DMS153 treated with DMSO at 0.1 percent for 48 hours (cell line): ENCODE results near the gene TEAD3.
"Not testable (repeated sequence)": the region's sequence is repeated elsewhere in the genome, so short reads cannot be mapped to it uniquely, and the experiment has no call there.

Experiments used
- DNase-seq: peaks from one replicate; lab custom pipeline; 2025; ENCODE audit not compliant: unreplicated experiment; lab: John Stamatoyannopoulos, UW

TEAD3 gene

DNA sequence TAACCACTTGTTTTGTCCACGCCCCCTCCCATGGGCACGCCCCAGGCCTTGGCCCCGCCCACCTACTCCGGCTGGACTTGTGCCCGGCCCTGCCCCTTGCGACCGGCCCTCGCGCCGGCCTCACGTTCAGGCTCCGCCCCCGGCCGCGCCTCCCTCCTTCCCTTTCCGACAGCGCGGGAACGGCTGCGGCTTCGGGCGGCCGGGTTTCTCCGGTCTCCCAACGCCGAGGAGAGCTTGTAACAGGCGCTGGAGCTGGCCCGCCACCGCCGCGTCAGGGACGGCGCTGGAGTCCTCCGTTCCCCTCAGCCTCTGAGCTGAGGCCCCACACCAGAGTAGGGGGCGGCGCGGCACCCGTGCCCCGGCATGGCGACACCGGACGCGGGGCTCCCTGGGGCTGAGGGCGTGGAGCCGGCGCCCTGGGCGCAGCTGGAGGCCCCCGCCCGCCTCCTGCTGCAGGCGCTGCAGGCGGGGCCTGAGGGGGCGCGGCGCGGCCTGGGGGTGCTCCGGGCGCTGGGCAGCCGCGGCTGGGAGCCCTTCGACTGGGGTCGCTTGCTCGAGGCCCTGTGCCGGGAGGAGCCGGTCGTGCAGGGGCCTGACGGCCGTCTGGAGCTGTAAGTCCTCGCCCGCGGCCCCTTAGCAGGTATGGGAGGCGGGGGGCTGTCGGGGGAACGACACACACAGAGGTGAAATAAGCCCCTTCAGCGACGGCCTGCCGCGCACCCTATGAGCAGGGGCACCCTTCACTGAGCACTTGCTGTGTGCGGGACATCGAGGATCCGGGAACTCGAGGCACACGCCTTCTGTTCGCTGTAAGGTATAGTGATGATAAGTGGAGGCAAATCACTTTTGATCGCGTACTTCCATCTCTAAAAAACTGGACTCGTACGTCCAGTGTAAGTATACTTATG, 44.4 kb downstream of the TEAD3 start, which contains the start of gene FANCE:
TSS of gene FANCE (plus strand) at position 156 of the 908 bp plus-strand sequence. CDS start at position 364, 208 bp downstream.
- peak; percentile 76 for DNase-seq

DNA sequence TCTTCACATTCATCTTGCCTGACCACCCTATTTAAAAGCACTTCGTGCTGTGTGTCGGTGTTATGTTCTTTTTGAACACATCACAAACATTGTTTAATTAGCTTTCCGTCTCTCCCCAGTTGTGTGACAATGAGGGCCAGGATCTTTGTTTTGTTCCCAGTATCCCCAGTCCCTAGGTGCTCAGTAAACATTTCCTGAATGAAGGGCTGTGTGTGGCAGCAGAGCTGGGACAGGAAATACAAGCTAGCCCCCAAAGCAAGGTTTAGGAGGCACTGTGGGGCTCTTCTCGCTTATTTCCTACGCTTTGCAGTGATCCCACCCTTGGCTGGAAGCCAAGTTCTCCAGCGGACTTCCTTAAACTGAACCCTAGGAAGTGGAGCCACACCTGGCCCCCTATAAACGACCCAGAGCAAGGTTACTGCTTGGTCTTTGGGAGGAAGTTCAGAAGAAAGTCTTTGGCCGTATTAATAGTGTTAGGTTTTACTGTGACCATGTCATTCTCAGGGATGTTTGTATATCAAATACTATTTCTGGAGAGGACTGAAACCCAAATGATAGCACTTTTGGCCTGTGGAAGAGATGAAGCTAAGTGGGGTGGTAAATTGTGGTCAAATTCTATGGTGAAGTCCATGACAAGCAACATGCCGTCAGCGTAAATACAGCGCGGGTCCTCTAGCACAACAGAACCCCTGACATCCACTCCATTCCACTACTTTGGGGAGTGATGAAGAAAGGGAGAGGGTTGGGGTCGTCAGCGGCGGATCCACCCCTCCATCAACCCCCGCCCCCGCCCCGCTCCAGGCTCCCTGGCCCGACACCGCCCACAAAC, 45.3 kb downstream of the TEAD3 start:
- DNase-seq = peak; percentile 8

- peak; percentile 66 for DNase-seq
Observed at GRCh38 chr6:35449287-35449881, 47.5 kb downstream of the TEAD3 start.

DNA sequence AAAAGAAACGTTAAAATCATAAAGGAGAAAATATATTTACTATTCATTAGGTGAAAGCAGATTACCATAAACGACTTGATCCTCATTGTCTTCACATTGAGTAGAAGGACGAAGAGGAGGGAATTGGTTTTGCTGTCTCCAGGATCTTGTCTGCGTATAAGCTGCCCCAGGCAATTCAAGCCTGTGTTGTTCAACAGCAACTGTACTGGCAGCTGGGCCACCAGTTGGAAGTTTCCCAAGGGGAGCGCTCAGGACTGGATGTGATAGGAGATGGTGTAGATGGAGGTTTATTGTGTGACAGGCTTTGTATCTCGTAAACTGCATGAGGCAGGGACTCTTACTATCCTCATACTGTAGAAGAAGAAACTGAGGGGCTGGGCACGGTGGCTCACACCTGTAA, 48.7 kb downstream of the TEAD3 start:
- DNase-seq = no peak

- no peak for DNase-seq
Observed at GRCh38 chr6:35445691-35446090, 51.2 kb downstream of the TEAD3 start.

DNA sequence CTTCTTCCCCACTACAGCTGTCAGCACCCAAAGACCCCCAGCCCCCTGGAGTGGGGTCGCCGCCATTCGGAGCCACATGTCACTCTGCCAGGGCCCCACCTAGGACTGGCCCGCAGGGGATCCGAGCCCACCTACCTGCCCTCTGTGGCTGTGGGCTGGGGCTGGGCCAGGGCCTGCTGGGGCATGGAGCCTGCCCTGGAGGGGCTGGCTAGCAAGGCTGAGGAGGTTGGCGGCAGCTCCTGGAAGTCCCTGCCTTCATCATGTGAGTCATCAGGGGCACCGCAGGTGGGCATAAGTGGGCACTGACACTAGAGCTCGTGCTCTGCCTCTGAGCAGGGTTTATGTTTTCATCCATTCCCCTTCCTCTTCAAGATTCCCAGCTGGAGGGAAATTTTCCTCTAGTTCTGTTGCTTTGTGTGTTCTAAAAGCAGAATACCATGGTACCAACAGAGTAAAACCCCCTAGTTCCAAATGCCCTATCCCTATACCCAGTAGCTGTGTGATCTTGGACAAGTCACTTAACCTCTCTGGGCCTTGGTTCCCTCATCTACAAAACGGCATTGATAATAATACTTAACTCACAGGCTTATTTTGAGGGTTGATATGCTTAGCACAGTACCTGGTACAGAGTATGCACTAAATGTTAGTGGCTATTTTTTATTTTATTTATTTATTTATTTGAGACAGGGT, 53.4 kb downstream of the TEAD3 start:
- no peak for DNase-seq

DNA sequence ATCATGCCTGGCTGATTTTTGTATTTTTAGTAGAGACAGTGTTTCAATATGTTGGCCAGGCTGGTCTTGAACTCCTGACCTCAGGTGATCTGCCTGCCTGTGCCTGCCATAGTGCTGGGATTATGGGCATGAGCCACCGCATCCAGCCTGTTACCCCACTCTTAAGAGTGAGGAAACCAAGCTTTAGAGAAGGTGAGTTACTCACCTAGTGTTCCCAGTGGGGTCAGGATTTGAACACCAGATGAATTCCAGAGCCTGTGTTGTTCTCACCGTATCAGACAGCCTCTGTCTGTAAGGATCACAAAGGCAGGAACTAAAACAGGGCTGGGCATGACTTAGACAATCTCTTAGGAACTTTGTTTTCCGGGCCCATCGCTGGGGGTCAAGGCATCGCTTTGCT, 54.2 kb downstream of the TEAD3 start:
- DNase-seq = no peak

- no peak for DNase-seq
Observed at GRCh38 chr6:35441642-35442041, 55.2 kb downstream of the TEAD3 start.

DNA sequence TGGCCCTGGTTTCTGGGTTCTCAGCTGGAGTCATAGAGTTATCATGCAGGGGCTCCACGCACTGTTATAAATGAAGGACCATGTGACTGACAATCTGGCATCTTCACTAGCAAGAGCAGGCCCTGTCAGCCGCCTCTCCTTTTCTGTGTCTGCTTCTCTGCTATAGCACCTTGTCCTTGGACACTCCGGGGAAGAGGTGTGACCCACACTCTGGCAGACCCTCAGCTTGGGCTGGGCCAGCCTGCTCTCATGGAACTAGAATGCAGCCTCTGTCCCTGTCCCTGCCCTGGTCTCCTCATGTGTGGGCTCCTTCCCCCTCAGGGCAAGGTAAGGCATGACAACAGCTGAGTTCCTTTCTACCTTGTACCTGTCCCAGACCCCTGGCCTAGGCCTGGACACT, 55.7 kb downstream of the TEAD3 start:
- DNase-seq = no peak

GRCh38 chr6:35439308-35439707, 57.6 kb downstream of the TEAD3 start:
- no peak for DNase-seq

DNA sequence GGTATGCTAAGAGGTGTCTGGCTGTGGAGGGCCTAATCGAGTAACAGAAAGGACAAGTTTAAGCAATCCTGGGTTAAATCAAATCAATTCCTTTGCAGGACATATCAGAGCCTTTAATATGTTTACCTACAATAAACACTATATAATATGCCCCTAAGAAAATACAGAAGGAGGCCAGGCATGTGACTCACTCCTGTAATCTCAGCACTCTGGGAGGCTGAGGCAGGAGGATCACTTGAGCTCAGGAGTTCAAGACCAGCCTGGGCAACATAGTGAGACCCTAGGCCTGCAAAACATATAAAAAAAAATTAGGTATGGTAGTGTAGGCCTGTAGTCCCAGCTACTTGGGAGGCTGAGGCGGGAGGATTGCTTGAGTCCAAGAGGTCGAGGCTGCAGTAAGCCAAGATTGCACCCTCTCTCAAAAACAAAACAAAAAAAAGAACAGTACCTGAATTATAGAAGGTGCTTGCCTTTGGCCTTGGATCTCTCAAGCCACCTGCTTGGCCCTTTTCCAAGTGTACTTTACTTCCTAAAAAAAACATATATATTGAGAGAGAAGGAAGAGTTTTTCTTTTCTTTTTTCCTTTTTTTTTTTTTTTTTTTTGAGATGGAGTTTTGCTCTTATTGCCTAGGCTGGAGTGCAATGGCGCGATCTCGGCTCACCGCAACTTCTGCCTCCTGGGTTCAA, 58.4 kb downstream of the TEAD3 start:
- not testable (repeated sequence) for DNase-seq

- DNase-seq = no peak
Observed at GRCh38 chr6:35436071-35436857, 60.6 kb downstream of the TEAD3 start.

GRCh38 chr6:35435074-35435837, 61.6 kb downstream of the TEAD3 start:
- DNase-seq = no peak

DNA sequence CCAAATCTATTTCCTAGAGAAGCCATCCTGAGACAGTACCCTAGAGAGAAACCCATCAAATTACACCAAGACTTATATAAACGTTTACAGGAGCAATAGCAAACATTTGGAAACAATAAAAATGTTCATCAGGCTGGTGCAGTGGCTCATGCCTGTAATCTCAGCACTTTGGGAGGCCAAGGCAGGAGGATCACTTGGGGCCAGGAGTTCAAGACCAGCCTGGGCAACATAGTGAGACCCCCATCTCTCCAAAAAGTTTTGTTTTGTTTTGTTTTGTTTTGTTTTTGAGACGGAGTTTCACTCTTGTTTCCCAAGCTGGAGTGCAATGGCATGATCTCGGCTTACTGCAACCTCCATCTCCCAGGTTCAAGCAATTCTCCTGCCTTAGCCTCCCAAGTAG, 64.2 kb downstream of the TEAD3 start:
- DNase-seq = not testable (repeated sequence)

GRCh38 chr6:35432291-35432690, 64.6 kb downstream of the TEAD3 start:
- no peak for DNase-seq

DNA sequence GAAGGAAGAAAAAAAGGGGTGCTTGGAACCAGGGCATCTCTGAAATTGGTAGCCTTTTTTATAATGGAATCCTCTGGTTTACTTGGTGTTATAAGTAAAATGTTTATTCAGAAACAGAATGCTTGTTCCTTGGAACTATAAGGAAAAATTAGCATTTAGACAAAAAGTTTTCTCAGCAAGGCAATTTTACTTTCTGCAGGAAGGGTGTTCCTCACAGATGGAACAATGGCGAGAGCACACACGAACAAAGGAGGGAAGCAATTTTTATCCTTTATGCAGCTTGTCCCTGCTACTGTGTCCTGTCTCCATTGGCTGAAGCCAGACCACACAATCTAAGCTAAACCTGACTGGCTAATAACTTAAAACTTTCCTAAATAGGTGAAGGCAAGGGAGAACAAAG, 67.4 kb downstream of the TEAD3 start:
- no peak for DNase-seq

DNA sequence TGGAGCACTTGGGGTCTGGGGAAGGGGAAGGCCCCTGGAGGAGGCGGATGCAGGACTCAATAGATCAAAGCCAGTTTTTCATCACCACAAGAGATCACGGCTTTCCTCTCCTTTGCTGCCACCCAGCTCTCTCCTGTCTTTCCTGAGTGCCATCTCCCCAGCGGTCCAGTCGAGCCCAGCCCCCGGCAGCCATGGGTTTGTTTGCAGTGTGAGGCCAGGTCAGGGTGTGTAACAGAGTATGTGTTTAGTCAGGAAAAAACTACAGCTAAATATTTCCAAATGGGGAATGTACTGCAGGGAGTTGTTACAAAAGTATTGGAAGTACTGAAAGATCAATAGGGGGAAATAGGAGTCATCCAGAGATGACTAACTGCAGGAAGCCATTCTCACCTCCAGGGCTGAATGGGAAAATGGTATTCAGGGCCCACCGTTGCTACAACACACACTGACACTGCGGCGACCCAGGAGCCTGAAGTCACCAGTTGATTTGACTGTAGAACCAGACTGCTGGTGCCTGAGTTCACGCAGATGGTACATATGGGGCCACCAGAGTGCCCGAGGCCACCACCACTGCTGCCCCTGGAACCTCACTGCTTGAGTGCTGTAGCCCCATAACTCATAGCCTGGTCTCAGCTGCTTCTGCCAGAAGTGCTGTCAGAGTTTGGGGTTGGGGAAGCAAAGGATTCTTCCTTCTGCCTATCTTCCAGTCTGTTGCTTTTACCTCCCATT, 68.3 kb downstream of the TEAD3 start:
- no peak for DNase-seq

GRCh38 chr6:35427851-35428321, 69.0 kb downstream of the TEAD3 start:
- DNase-seq = no peak
